NCI-H2227 (cell line): ENCODE data around the gene MYCL.

Experiments
- DNase-seq: peaks from one replicate; lab custom pipeline; 2025; ENCODE audit not compliant: unreplicated experiment; lab: John Stamatoyannopoulos, UW

The MYCL gene

DNA sequence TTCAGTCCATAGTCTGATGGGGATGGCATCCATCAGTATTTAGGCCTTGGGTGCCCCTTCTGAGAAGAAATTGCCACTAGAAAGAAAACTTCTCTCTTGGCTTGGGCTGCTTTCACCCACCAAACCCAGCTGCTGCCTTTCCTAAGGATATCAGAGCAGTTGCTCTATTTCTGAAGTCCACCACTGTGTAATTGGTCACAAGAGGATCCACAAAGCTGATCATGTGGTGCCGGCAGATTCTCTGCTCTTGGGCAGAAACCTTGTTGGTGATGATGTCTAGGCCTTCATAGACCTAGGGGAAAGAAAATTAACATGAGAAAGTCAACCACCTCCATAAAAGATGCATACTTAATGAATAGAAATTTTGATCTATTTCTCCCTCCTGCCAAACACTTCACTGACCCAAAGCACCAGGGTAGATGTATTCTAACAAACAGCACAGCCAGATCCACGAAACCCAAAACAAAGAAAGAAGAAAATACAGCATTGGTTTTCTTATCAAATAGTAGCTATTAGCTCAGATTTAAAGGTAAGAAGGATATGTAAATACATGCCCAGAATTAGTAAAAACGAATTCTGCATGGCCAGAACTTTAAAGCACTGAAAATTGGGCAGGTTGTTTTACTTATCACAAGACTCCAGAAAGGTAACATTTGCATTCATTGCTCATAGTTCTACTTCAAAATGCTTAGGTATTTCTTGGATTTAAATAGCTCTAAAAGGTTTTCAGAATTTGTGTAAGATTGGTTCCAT is 44.4 kb downstream of the MYCL start:
- DNase-seq = no peak

DNA sequence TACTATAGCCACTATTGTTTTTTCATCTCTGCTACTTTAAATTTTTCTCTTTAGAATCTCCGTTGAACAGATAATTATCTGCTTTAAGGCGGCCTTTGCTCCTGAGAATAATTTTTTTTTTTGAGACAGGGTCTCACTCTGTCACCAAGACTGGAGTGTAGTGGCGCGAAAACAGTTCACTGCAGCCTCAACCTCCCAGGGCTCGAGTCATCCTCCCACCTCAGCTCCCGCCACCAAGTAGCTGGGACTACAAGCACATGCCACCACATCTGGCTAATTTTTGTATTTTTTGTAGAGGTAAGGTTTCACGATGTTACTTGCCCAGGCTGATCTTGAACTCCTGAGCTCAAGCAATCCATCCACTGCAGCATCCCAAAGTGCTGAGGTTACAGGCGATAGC is 47.0 kb downstream of the MYCL start:
- DNase-seq = no peak

DNA sequence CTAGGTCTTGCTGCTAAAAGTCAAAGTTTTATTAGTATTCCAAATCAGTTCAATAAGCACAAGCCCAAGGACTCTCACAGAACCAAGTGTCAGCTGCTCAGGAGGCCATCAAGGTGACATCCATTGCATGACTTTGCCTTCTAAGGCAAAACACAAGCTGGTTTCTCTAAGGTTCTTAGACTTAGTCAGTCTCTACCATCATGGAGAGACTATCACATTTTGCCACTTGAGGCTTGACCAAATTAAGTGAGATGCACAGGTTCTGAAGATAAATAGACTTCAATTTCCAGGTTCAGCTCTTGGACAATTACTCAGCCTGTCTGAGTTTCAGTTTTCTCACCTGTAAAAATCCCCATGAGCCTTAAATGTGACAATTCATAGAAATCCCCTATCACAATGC is 47.4 kb downstream of the MYCL start:
- DNase-seq = no peak

DNA sequence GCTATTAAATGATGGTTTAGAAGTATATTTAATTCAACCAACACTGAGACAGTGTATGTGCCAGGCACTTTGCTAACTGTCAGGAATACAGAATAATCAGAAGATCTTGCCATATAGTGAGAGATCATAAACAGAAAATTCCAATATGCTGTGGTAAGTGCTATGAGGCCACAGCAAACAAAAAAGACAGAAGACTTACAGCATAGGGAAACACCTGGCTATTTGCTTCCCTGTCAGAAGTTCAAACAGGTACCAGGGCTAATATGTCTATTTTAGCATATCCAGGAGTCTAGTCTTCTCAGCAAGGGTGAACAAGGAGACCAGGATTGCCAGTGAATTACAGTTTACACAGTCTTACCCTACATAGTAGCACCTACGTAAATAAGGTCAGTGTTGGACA is 48.8 kb downstream of the MYCL start:
- DNase-seq = no peak

DNA sequence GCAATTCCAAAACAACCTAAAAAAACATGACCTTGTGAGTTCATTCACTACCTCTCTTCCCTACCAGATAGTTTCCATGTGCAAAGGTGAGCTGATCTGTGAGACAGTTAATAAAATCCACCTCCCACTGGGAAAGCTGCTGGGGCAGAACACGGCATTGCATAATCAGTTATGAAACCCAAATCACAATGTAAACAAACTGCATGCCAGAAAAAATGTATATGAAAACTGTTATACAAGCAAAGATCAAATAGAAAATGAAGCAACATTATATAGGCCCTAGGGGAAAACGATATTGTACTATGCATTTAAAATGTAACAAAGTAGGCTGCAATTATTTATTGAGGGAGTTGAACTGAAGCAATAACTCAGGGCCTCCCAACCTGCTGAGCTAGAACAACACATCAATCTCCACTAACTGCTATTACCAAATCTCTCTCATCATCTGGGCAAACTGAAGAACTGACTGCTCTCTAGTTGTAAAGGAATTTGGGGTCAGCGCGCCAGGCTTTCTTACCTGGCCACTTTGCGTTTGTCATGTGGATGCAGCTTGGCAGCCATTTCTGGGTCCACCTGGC is 49.4 kb downstream of the MYCL start:
- DNase-seq = no peak

DNA sequence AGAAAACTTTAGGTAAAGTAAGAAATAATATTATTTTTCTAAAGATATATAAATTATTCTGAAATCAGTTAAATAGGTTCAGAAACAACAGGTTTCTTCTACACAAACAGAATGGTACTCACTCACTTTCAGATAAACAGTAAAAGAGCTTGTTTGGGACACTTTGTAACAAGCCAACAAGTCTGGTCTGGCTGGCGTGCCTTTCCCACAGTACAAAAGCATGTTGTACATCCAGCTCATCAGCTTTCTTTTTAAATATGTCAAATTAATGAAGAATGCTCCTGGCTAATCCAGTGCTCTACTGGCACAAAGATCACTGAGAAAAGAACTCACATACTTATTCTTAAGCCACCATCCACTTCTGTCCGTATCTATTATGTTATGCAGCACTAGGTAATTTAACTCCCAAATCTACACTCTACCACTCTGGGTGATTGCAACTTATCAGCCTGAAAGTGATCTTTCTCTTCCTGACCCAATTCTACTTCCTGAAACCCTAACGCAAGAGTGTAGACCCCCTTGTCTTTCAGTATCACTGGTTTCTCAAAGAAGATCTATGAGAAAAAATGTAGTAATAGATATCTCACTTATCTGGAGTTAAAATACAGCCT is 51.0 kb downstream of the MYCL start:
- no peak for DNase-seq

DNA sequence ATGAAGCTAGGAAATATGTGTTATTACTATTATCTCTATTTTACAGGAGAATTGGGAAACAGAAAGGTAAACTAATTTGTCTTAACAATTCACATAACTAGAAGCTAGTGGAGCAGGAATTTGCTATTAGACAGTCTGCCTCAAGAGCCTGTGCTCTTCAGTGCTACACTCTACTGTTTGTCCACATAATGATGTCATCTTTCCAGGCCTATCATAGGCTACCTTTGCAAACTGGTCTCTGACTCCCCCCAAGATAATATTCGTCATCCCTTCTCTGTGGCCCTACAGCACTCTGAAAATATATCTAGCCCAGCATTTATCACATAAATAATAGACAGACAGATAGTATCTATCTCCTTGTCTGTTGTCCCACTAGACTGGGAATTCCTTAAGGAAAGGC is 52.5 kb downstream of the MYCL start:
- no peak for DNase-seq

DNA sequence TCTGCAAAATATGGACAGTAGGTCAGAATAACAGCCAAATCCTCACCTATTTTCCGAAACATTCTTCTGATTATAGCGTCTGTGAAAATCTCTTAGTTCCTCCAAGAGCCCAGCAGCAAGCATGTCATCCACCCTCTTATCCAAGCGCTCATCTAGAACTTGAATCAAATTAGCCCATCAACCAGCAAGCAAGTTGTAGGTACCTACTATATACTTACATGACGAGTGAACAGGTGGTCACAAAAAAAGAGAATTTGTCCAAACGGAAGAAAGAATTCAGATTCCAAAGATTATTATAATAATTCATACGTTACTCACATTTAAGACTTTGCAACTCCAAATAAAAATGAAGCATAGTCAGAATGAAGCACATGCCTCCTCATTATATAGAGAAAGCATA is 53.8 kb downstream of the MYCL start:
- no peak for DNase-seq

DNA sequence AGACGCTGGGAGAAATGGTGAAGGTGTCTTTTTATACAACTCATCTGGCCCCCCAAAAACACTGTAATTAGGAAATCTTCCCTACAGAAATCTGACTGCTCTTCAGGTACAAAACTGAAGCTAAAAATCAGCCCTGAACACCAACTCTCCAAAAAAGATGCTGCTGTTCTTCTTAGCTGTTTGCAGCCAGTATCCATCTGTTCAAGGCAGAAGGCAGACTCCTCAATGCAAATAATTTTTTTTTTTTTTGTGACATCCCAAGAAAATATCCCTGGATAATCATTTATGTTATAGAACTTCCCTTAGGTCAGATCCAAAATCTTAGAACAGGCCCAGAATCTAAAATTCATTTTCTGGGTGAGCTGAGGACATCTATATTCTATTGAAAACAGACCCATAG is 54.9 kb downstream of the MYCL start:
- DNase-seq = no peak

DNA sequence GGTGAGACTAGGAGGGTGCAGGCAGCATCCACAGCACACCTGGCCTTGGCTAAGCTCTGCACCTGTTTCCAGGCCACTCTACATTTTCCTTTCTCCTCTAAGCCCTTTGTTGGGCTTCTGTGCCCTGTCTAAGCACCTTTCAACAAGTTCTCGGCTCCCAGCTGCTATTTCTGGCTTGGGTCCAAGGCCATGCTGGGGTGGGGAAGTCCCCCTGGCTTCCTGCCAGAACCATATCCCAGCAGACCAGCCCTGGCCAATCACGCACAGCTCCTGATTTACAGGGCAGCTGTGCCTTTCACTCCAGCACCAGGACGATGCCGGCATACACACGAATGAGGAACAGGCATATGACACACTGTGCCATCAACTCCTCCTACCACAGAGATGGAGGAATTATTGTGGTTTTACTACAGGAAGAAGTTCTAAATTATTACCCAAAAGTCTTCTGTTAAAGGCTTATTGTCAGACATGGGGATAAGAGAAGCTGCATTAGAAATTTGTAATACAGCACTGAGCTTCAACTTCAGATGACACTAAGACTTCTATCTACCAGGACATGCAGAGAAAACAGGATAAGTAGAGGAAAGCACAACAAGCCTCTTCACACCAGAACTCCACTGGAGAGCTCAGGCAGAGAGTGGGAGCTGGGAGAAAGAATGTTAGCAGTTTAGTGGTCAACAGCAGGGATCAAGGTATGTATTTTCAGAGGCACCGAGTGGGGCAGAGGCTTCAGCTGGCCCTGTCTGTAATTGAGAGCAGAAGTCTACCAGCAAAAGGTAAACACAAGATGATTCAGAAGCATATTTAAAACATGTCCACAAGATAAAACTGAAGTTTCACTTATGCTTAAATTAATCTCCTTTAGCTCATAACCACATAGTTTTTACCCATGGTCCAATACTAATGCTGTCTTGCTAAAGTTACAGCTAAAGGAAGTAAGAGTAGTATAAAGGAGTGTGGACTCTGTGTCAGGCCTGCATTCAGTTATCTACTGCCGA is 55.8 kb downstream of the MYCL start:
- DNase-seq = peak; percentile 96
